Liver (tissue), 9 donors: Measurements from ENCODE around the gene ULK1. TPM values are rescaled to one million over a fixed set of nuclear protein-coding genes. Genes with fewer than 3 reads are reported as not detected.

ENCODE experiments used
- DNase-seq: peaks from one replicate; pipeline ENCODE4 v3.0.0-alpha.2; 2017; ENCODE audit warnings: low spot score
- H3K27ac ChIP-seq, 2 donors: one replicate each; pipeline ENCODE4 v1.7.0; 2013; ENCODE audit warnings: inconsistent platforms in 2 of 2, low read length in 2 of 2, control low read depth in 1 of 2, low read depth in 1 of 2, mild to moderate bottlenecking in 1 of 2
- H3K27me3 ChIP-seq, 4 donors: one replicate each; pipeline versions ENCODE4 v1.6.1 to v1.7.0; 2013; ENCODE audit warnings: low read length in 3 of 4, inconsistent platforms in 1 of 4, mild to moderate bottlenecking in 1 of 4, moderate library complexity in 1 of 4; ENCODE audit not compliant: control insufficient read depth in 4 of 4, insufficient read depth in 4 of 4
- H3K36me3 ChIP-seq, 4 donors: one replicate each; pipeline versions ENCODE4 v1.6.1 to v1.7.0; 2013; ENCODE audit warnings: low read length in 3 of 4, mild to moderate bottlenecking in 3 of 4, low read depth in 1 of 4, moderate library complexity in 1 of 4; ENCODE audit not compliant: control insufficient read depth in 4 of 4, insufficient read depth in 3 of 4
- H3K4me1 ChIP-seq, 4 donors: one replicate each; pipeline versions ENCODE4 v1.6.1 to v1.7.0; 2013; ENCODE audit warnings: low read length in 3 of 4, mild to moderate bottlenecking in 3 of 4, moderate library complexity in 1 of 4; ENCODE audit not compliant: control insufficient read depth in 4 of 4, insufficient read depth in 4 of 4
- H3K4me3 ChIP-seq, 3 donors: one replicate each; pipeline versions ENCODE4 v1.6.1 to v1.7.0; 2013; ENCODE audit warnings: low read length in 3 of 3, control low read depth in 1 of 3, low read depth in 1 of 3, mild to moderate bottlenecking in 1 of 3
- H3K9ac ChIP-seq, 2 donors: one replicate each; pipeline ENCODE4 v1.7.0; 2013; ENCODE audit warnings: low read length in 2 of 2, mild to moderate bottlenecking in 2 of 2, moderate library complexity in 2 of 2, control low read depth in 1 of 2, low read depth in 1 of 2
- H3K9me3 ChIP-seq, 4 donors: one replicate each; pipeline versions ENCODE4 v1.6.1 to v1.7.0; 2013; ENCODE audit warnings: low read length in 3 of 4; ENCODE audit not compliant: control insufficient read depth in 4 of 4
- ATF3 ChIP-seq: IDR thresholded peaks from 2 replicates; pipeline ENCODE4 v1.6.1; 2016; ENCODE audit warnings: antibody characterized with exemption
- CTCF ChIP-seq: fragments of 150-350 bp; IDR thresholded peaks from 2 replicates; pipeline ENCODE4 v1.5.1; 2017; ENCODE audit warnings: improper control_type of control experiment, low read depth, low read length; ENCODE audit not compliant: missing input control
- EGR1 ChIP-seq, 2 donors: IDR thresholded peaks; 2 replicates each; pipeline ENCODE4 v1.6.1; 2016 to 2018; ENCODE audit warnings: antibody characterized with exemption in 2 of 2, low read depth in 2 of 2
- FOXA1 ChIP-seq: IDR thresholded peaks from 2 replicates; pipeline ENCODE4 v1.6.1; 2016; ENCODE audit warnings: antibody characterized with exemption
- FOXA2 ChIP-seq: IDR thresholded peaks from 2 replicates; pipeline ENCODE4 v1.6.1; 2016; ENCODE audit warnings: antibody characterized with exemption
- GABPA ChIP-seq, 2 donors: IDR thresholded peaks in 1 of 2; conservative IDR thresholded peaks in 1 of 2; 2 replicates each; pipeline ENCODE4 v1.6.1; 2016; ENCODE audit warnings: antibody characterized with exemption in 2 of 2, mild to moderate bottlenecking in 1 of 2, moderate library complexity in 1 of 2
- HNF4A ChIP-seq, 2 donors: conservative IDR thresholded peaks; 2 replicates each; pipeline ENCODE4 v1.6.1; 2016; ENCODE audit warnings: antibody characterized with exemption in 2 of 2, mild to moderate bottlenecking in 2 of 2
- HNF4G ChIP-seq: IDR thresholded peaks from 2 replicates; pipeline ENCODE4 v1.6.1; 2016; ENCODE audit warnings: antibody characterized with exemption
- JUND ChIP-seq, 2 donors: IDR thresholded peaks; 2 replicates each; pipeline ENCODE4 v1.6.1; 2016; ENCODE audit warnings: antibody characterized with exemption in 2 of 2
- MAX ChIP-seq: IDR thresholded peaks from 2 replicates; pipeline ENCODE4 v1.6.1; 2016; ENCODE audit warnings: antibody characterized with exemption
- NR2F2 ChIP-seq: IDR thresholded peaks from 2 replicates; pipeline ENCODE4 v1.6.1; 2016; ENCODE audit warnings: antibody characterized with exemption
- RAD21 ChIP-seq, 2 donors: IDR thresholded peaks; 2 replicates each; pipeline ENCODE4 v1.6.1; 2016; ENCODE audit warnings: antibody characterized with exemption in 2 of 2, mild to moderate bottlenecking in 2 of 2
- REST ChIP-seq: IDR thresholded peaks from 2 replicates; pipeline ENCODE4 v1.6.1; 2016; ENCODE audit warnings: antibody characterized with exemption, mild to moderate bottlenecking
- RXRA ChIP-seq, 2 donors: IDR thresholded peaks; 2 replicates each; pipeline ENCODE4 v1.6.1; 2017 to 2018; ENCODE audit warnings: antibody characterized with exemption in 2 of 2, mild to moderate bottlenecking in 1 of 2
- SP1 ChIP-seq: IDR thresholded peaks from 2 replicates; pipeline ENCODE4 v1.6.1; 2018; ENCODE audit warnings: antibody characterized with exemption, mild to moderate bottlenecking
- TAF1 ChIP-seq: conservative IDR thresholded peaks from 2 replicates; pipeline ENCODE4 v1.6.1; 2016; ENCODE audit warnings: antibody characterized with exemption, mild to moderate bottlenecking
- YY1 ChIP-seq: IDR thresholded peaks from 2 replicates; pipeline ENCODE4 v1.6.1; 2016; ENCODE audit warnings: antibody characterized with exemption, mild to moderate bottlenecking
- ZBTB33 ChIP-seq: IDR thresholded peaks from 2 replicates; pipeline ENCODE4 v1.6.1; 2016; ENCODE audit warnings: antibody characterized with exemption
- WGBS: extraction: QIAGEN DNeasy Blood & Tissue Kit; methylation state at CpG from one replicate; pipeline ENCODE4 v1.1.7; 2013; 5-methylcytosine and 5-hydroxymethylcytosine counted together
- polyA plus RNA-seq, 2 donors: library from polyadenylated mRNA; stranded (reverse) in 1 of 2; unstranded in 1 of 2; fragments of 200-250 nt in 1 of 2; fragments of >200 nt in 1 of 2; fragmentation: Nextera tagmentation in 1 of 2; extraction: Ambion mirVana in 1 of 2; gene quantifications; one replicate each; pipeline versions ENCODE4 v1.2.1 to v1.2.3, GENCODE V29; 2013 to 2015
- total RNA-seq, 2 donors: library from RNA; depleted of rRNA; stranded (reverse); fragments of >200 nt; gene quantifications; one replicate each; pipeline ENCODE4 v1.2.3, GENCODE V29; 2014
- donor health status: healthy.
- donor health status: healthy.
- donor health status: healthy.
- donor health status: healthy.
- donor health status: healthy.

Gene ULK1
- total and polyA plus RNA-seq, 4 donors: 12.5 to 41.7 (median 15.1) TPM

GRCh38 chr12:131922772-131923171 is 28.4 kb downstream of the ULK1 start (continued):
- TF ChIP-seq REST: no peak

- H3K9ac ChIP-seq: no peak overlapping the region
- WGBS: 92% methylated on average over 11 of the region's 11 CpGs
- H3K4me1 ChIP-seq: peaks cover 0 to 2% (median under 1%) of the 10 kb centered on the region in 4 donors
- H3K4me3 ChIP-seq: no peak overlapping the region
- peaks cover 15 to 38% (median 21%) of the 10 kb centered on the region in 4 donors for H3K36me3 ChIP-seq
- no peak for DNase-seq
- no peaks in the 10 kb centered on the region for H3K27me3 ChIP-seq
- no peaks in the 10 kb centered on the region for H3K9me3 ChIP-seq
- TF ChIP-seq ATF3 (no peak), MAX (no peak), GABPA (IDR thresholded peaks at IDR 0.05 in 1 of 2, conservative IDR thresholded peaks at IDR 0.05 in 1 of 2) (no peak), ZBTB33 (no peak), FOXA1 (no peak), REST (no peak), TAF1 (no peak), SP1 (no peak), NR2F2 (no peak), HNF4A (conservative IDR thresholded peaks at IDR 0.05) (no peak), JUND (IDR thresholded peaks at IDR 0.05) (no peak), CTCF (no peak), RAD21 (IDR thresholded peaks at IDR 0.05) (no peak), FOXA2 (no peak), EGR1 (IDR thresholded peaks at IDR 0.05; ENCODE audit: low read depth in 2 of 2) (no peak), RXRA (IDR thresholded peaks at IDR 0.05) (no peak), HNF4G (no peak), YY1 (no peak)
- no peak overlapping the region for H3K27ac ChIP-seq
Observed at GRCh38 chr12:131923260-131923659, 28.8 kb downstream of the ULK1 start.
